HT1080 (cell line): Measurements from ENCODE around the gene ZRSR2. TPM values are rescaled to one million over a fixed set of nuclear protein-coding genes. Genes with fewer than 3 reads are reported as not detected.

Experiments used
- DNase-seq: peaks from one replicate; pipeline ENCODE4 v3.0.0-alpha.2; 2015; ENCODE audit warnings: low read depth
- total RNA-seq: library from RNA; depleted of rRNA; stranded (reverse); fragments of >200 nt; shearing (Covaris generic); gene quantifications from 2 replicates; pipeline ENCODE4 v1.2.3, GENCODE V29; 2014; rRNA removed

Gene ZRSR2
- total RNA-seq, 1 experiment from 2014 or later: 2.6 TPM

DNA sequence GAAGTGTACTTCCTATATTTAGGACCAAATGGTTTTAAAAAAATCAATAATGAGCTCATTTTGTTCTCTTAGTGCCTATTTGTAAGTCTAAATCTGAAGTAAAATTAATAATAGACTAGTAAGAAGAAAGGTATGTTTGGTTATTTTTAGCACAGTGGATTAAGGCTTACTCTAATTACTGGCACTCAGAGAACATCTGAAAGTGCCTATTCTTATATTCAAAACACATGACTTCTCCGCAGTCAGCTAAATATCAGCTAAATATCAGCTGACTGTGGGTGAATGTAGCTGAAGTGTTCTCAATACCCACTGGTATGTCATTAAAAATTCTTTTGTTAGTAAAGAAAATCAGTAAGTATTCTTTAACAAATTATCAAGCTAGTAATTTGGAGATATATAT is 58.3 kb downstream of the ZRSR2 start:
- no peak for DNase-seq

DNA sequence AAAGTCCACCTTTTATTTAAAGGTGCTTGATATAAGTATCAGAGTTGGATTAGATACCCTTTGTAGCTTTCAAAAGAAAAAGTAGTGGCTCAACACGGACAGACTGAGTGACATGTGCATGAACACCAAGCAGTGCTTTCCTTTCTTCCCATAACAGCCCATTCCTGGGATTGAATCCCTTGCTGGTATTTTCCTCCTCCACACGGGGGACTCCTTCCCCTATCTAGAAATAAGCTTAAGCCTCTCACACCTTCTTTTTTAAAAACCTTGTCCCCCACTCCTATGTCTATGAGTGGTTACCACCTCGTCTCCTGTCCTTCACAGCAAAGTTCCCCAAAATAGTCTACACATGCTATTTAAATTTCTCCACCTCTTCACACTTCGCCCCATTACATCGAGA is 59.3 kb downstream of the ZRSR2 start:
- DNase-seq: peak; percentile 34

DNA sequence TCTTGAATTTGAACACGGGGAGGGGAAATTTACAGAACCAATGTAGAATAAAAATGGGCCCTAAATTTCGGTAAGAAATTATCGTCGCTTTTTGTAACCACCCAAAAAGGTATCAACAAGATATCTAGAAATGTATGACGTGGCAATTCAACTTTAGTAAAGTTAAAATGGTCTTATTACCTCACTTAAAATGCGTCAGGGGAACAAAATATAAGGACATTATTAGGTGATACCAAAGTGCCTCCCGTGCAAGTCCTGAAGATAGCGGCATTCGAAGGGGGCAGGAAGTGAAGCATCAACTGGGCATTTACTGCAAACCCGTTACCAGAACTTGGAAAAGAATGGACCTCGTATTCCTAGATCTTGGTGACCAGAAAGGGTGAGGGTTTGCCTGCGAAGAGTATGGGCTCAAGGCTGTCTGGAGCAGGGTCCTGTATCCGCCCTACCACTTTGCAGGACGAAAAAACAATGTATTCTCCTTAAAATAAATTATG is 63.3 kb downstream of the ZRSR2 start:
- DNase-seq: no peak

DNA sequence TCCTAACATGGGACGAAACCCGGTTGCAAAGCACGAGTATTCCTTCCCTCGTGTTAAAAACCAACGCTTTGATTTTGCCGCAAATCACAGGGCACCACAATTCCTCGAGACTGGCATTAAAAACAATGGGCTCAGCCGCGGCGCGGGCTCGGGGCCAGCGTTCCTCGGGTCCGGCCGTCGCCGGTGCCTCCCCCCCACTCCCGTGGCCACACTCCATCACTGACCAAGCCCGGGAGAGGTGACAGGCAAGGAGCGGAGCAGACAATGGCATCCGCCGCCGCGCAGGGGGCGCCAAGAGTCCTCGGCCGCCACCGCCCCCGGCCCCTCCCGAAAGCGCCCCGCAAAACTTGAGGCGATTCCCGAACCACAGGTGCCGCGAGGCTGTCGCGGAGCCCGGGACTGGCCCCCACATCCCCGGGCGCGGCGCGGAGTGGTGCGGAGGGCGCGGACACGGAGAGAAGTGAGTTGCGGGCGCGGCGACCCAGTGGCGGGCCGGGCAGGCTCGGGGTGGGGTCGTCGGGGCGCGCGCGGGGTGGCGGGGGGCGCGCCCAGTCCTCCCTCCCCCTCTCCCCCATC is 63.9 kb downstream of the ZRSR2 start:
- peak; percentile 29 for DNase-seq

DNA sequence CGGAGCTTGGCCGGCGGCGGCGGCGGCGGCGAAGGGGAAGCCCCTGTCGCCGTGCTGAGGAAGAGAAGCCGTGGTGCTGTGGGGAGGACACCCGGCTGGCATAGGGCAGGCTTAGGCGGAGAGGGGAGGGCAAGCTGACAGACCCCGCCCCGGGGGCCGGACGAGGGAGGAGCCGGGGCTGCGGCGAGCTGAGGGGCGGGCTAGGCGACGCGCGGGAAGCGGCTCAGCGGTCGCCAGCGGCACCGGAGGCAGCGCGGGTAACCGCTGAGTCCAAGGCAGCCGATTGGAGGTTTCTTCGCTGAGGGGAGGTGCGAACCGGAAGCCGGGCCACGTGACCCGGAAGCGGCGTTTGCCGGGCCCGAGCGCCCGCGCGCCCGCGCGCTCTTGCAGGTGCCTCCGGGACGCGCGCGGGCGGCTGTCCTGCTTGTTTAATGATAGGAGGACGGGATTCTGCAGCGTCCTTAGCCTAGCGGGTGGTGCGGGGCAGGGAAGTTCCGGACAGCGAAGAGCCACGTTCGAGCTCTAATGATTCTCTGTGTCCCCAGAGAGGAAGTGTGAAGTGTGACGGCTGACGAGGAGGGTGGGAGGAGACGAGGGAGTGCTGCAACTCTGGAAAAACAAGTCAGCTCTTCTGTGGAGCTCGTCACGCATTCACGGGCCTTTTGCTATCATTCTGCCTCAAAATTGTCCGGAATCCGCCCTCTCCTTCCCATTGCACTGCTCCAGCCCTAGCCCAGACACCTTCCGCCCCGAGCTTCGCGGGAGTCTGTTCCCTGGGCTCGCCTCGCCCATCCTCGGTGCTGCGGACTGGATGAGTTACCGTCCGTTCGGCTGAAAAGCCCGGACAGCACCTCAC is 64.7 kb downstream of the ZRSR2 start, which contains the start of gene AP1S2:
AP1S2 (minus strand) TSS at position 102 of the 856 bp plus-strand sequence. CDS start 2,289 bp downstream, outside the sequence.
- peak; percentile 95 for DNase-seq

DNA sequence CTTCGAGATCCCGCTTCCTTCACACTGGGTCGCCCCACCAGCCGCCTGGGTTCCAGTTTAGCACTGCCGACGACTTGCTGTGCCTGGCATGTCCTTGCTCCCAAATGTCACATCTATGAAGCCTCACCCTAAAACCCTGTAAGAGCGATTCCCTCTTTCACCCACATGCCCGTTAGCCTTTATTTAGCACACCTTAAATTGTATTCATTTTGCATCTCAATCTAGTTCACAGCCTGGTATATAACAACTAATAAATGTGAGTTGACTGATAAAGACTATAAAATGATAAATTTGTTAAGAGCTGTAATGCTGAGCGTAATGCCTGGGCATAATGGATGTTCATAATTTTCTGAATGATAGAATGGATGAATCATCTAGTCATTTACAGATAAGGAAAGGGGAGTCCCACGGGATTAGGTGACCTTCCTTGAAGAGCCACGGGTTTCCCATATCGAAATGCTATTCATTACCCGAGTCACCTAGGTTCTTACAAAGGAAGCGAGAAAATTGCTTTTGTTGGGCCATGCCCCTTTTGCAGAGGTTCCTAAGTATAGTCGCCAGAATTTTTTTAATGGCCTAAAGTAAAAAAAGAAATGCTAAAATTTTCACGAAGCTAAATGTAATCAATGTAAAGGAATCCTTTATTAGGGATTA is 65.4 kb downstream of the ZRSR2 start:
- DNase-seq: no peak

DNA sequence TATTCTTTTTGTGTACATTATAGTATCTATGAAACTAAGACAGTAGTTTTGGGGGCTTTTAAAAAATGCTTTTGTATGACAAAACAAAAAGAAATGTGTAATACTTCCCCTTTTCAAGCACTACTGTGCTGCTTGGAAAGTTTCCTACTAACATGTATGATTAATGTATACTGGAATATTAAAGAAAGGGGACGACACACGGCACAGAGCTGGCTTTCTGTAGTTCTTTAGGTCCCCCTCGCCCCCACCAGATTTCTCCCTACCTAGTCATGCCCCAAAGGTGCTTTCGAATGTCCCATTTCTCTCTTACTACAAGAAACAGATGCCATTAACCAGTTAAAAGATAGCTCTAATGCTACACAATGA is 65.9 kb downstream of the ZRSR2 start:
- no peak for DNase-seq

DNA sequence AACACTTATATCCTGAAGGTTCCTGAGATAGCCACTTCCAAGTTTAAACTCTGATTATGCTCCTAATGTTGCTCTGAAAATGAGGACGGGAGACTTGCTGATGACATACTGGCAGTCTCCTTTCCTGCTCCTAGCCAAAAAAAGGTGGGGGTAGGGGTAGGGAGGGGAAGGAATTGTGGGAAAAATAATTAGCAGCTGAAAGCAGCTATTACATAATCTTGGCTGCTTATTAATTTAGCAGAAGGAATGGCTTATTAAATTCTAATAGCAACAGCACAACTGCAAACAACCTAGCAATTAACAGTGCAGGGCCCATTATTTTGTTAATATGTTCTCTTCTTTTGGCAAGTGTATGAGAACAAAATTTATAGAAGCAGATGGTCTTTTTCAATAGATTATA is 66.4 kb downstream of the ZRSR2 start:
- DNase-seq: no peak

DNA sequence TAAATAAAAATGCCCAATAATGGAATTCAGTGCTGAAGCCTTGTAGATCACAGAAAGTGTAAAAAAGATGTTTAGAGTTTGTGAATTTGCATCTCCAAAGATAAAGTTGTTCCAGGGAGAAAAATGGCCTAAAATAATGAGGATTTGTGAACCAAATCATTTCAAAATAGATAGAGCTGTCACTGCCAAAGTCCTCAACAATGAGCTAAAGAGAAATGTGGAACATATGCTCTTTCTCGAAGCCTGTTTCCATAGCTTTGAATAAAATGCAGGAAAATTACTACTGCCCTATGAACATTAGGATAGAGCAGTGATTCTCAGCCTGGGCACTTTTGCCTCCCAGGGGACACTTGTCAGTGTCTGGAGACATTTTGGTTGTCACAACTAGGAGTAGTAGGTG is 67.8 kb downstream of the ZRSR2 start:
- DNase-seq: no peak

DNA sequence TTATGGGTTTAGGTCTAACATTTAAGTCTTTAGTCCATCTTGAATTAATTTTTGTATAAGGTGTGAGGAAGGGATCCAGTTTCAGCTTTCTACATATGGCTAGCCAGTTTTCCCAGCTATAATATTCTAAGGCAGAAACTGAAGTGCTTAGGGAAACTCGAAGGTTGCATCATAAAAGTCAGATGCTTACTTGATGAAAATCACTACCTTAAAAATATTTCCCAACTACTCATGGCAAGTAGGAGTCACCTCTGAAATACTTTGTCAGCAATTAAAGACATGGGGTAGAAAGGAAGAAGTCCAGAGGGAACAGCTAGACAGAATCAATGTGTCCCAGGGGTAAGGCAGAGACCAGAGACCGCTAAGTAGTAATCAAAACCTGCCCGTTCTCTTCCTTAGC is 70.6 kb downstream of the ZRSR2 start:
- DNase-seq: no peak

DNA sequence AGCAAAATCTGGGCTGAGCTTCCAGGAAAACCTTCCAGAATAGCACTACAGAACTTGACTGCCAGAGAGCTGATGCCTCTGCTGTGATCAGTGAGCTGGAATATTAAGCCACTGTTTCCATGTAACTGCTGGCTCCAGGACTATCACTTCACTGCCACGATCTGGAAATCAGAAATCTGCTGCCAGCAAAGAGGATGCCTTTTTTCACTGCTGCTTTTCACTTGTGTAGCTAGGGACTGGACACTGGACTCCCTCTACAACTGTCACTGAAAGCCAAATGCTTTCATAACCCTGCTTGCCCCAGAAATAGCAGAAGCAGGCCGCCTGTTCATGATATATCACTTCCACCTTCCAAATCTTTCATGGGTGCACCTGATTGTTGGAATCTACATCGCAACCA is 73.7 kb downstream of the ZRSR2 start:
- DNase-seq: no peak

DNA sequence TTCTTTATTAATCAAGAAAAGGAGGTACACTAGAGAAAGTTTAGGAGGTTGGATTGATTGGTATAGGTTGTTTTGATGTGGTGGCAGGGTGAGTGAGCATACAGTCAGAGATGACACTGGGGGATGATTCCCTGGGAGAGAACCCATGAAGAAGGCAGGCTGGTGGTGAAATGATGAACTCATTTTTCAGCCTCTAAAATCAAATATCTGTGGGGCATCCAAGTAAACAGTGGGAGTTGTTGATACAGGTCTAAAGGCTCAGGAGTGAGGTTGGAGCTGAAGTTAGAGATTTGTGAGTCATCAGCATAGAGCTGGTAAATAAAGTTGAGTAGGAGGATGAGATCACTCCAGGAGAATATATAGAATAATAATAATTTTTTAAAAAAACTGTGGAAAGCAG is 74.3 kb downstream of the ZRSR2 start:
- peak; percentile 34 for DNase-seq

DNA sequence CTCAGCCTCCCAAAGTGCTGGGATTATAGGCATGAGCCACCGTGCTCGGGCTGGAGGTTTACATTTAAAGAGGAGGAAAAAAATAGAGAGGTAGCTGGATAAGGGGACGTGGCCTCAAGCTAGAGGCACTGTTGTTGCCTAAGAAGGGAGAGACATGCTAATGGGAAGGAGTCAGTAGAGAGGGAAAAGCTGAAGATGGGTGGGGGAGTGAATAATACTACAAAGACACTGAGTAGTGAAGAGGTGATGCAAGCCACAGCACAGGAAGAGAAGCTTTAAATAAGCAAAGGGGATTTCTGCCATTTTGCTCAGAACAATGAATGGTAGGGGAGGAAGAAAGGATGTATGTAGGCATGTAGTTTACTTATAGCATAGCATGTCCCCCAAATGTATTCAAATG is 75.9 kb downstream of the ZRSR2 start:
- no peak for DNase-seq

DNA sequence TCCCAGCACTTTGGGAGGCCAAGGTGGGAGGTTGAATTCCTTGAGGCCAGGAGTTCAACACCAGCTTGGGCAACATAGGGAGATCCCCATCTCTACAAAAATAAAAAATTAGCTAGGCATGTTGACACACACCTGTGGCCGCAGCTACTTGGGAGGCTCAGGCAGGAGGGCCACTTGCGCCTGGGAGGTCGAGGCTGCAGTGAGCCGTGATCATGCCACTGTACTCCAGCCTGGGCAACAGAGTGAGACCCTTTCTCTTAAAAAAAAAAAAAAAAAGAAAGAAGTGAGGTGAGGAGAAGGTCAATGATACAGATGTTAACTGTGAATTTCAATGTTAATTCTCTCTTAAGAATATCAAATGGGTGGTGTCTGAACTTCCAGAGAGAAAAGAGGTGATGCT is 79.4 kb downstream of the ZRSR2 start:
- no peak for DNase-seq

DNA sequence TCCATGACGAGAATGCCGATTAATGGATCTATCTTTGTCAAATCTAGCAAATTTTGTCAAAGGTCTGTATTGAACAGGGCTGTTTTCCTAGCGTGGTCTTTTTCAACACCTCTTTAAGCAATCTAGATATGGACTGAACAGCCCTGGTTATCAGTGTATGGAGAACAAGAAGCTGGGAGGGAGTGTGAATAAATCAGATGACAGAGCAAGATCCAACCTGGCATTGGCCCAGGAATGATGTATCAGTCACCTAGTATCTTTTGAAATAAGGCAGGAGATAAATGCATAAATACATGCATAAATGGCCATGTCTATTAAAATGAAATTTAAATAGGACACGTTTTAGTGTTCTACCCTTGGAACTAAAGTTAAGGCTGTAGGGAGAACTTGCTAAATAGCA is 80.0 kb downstream of the ZRSR2 start:
- no peak for DNase-seq

Other genes starting within 250 kb of the ZRSR2 start
- not detected in 2 replicates for gene ACE2, start 189.5 kb upstream of the ZRSR2 start, total RNA-seq
- not detected in 2 replicates for gene CLTRN, start 125.7 kb upstream of the ZRSR2 start, total RNA-seq
- 1.2 and 1.6 TPM in 2 replicates for gene CA5B, start 52.2 kb upstream of the ZRSR2 start, total RNA-seq
- gene AP1S2, start 64.3 kb downstream of the ZRSR2 start, total RNA-seq: 63.3 and 67.6 TPM in 2 replicates